HEK293 (cell line): ENCODE measurements around the gene ASXL1.

Experiments used
- YY1 ChIP-seq: fragments of 450-650 bp; formaldehyde crosslinking; IDR thresholded peaks from 2 replicates; pipeline ENCODE4 v1.5.1; 2018; ENCODE audit warnings: missing biosample characterization, missing genetic modification characterization
- TF ChIP-seq, protein P1 (sequence below): fragments of 450-650 bp; formaldehyde crosslinking; IDR thresholded peaks from 2 replicates; pipeline ENCODE4 v1.5.1; 2016; ENCODE audit warnings: missing biosample characterization, missing genetic modification characterization

DNA sequence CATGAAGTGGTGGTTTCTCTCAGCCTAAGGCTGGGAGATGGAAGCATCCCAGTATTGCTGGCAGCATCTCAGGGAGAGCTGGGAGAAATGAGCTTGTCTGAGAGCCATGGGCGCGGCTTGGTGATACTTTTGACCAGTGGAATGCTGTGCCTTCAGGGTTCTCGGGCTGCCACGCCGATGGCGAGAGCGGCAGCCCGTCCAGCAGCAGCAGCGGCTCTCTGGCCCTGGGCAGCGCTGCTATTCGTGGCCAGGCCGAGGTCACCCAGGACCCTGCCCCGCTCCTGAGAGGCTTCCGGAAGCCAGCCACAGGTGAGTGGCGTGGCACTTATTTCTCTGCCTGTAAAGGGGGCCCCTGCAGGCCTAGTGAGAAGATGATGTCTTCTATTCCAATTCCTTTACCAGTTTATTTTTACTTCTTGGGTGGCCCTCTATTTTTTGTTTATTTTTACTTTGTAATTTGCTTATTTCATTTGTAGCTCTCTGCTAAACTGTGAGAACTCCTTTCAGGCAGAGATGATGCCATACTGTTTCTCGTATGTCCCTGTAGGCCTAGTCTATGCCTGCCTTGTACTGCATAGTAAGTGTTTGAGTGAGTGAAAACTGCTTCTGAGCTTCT is 71.7 kb downstream of the ASXL1 start:
- TF ChIP-seq, protein P1, sequence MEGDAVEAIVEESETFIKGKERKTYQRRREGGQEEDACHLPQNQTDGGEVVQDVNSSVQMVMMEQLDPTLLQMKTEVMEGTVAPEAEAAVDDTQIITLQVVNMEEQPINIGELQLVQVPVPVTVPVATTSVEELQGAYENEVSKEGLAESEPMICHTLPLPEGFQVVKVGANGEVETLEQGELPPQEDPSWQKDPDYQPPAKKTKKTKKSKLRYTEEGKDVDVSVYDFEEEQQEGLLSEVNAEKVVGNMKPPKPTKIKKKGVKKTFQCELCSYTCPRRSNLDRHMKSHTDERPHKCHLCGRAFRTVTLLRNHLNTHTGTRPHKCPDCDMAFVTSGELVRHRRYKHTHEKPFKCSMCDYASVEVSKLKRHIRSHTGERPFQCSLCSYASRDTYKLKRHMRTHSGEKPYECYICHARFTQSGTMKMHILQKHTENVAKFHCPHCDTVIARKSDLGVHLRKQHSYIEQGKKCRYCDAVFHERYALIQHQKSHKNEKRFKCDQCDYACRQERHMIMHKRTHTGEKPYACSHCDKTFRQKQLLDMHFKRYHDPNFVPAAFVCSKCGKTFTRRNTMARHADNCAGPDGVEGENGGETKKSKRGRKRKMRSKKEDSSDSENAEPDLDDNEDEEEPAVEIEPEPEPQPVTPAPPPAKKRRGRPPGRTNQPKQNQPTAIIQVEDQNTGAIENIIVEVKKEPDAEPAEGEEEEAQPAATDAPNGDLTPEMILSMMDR = no peak
- TF ChIP-seq YY1 (tag by site-specific recombination) = no peak
